ENCODE data around the gene STXBP5.

DNA sequence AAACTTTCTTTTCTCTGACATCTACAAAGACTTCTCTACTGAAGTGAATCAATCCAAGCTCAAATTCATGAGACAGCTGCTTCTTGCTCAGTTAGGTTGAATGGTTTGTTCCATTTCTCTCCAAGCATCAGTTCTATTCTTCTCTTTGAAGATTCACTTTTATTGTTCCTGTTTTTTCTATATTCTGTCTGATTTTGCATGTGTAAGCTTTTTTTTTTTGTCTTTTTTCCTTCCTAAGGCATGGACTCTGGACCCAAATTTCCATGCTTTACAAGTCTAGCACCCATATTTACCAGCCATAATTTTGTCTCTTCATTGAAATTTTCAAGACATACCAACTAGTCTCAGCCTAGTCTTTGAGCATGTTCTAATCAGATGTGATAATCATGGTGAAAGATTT lies 25.9 kb upstream of the STXBP5 start:
- TF ChIP-seq POLR2A (IDR thresholded peaks at IDR 0.05; ENCODE audit: low read depth, low read length) = no peak
- no peak for TF ChIP-seq TAF1 (IDR thresholded peaks at IDR 0.05; ENCODE audit: borderline replicate concordance, low read depth, low read length)
- no peak for TF ChIP-seq POLR2AphosphoS5 (IDR thresholded peaks at IDR 0.05; ENCODE audit: low read depth, low read length)

All from GM12892 (cell line).